Neural progenitor cell (in vitro differentiated cells): Measurements from ENCODE around the gene KLHL30. TPM values are rescaled to one million over a fixed set of nuclear protein-coding genes. Genes with fewer than 3 reads are reported as not detected.

Experiments used
- DNase-seq: peaks from one replicate; pipeline ENCODE4 v3.0.0-alpha.2; 2016; ENCODE audit warnings: low spot score
- H2AFZ ChIP-seq: fragments of 200-600 bp; sonication (generic); replicated peaks from 2 replicates; pipeline ENCODE4 v1.6.1; 2016; ENCODE audit warnings: antibody characterized with exemption
- H3F3A ChIP-seq: fragments of 200-600 bp; sonication (generic); 2 replicates; pipeline ENCODE4 v1.6.1; 2016; ENCODE audit warnings: antibody characterized with exemption, low read depth
- H3K27ac ChIP-seq: fragments of 200-600 bp; sonication (generic); 2 replicates; pipeline ENCODE4 v1.5.1; 2016; ENCODE audit warnings: mild to moderate bottlenecking
- H3K27me3 ChIP-seq: fragments of 200-600 bp; sonication (generic); 2 replicates; pipeline ENCODE4 v1.6.1; 2016; ENCODE audit warnings: mild to moderate bottlenecking, moderate library complexity
- H3K36me3 ChIP-seq: fragments of 200-600 bp; sonication (generic); 2 replicates; pipeline ENCODE4 v1.5.1; 2016
- H3K4me1 ChIP-seq: fragments of 200-600 bp; sonication (generic); 2 replicates; pipeline ENCODE4 v1.6.1; 2016; ENCODE audit warnings: mixed run types
- H3K4me2 ChIP-seq: fragments of 200-600 bp; sonication (generic); 2 replicates; pipeline ENCODE4 v1.6.1; 2016
- H3K4me3 ChIP-seq: fragments of 200-600 bp; sonication (generic); 2 replicates; pipeline ENCODE4 v1.5.1; 2016
- H3K79me2 ChIP-seq: fragments of 200-600 bp; sonication (generic); 2 replicates; pipeline ENCODE4 v1.6.1; 2016; ENCODE audit warnings: low read depth
- H3K9ac ChIP-seq: fragments of 200-600 bp; sonication (generic); 2 replicates; pipeline ENCODE4 v1.6.1; 2016
- H3K9me3 ChIP-seq: fragments of 200-600 bp; sonication (generic); 2 replicates; pipeline ENCODE4 v1.5.1; 2016; ENCODE audit warnings: low read depth
- H4K20me1 ChIP-seq: fragments of 200-600 bp; sonication (generic); 2 replicates; pipeline ENCODE4 v1.6.1; 2016; ENCODE audit warnings: low read depth
- H3K27ac Mint-ChIP-seq: 3 replicates; pipeline ENCODE4 v1.8.0; 2021; ENCODE audit warnings: mixed read lengths
- H3K27me3 Mint-ChIP-seq: 2 replicates; pipeline ENCODE4 v1.8.0; 2022; ENCODE audit warnings: low read depth, mild to moderate bottlenecking, inconsistent platforms, moderate library complexity, mixed read lengths; ENCODE audit not compliant: insufficient read depth
- H3K36me3 Mint-ChIP-seq: 3 replicates; pipeline ENCODE4 v1.8.0; 2021; ENCODE audit warnings: mixed read lengths
- H3K4me1 Mint-ChIP-seq: 3 replicates; pipeline ENCODE4 v1.8.0; 2021; ENCODE audit warnings: mixed read lengths
- H3K4me3 Mint-ChIP-seq: 3 replicates; pipeline ENCODE4 v1.8.0; 2021; ENCODE audit warnings: mild to moderate bottlenecking, moderate library complexity, mixed read lengths
- H3K9me3 Mint-ChIP-seq: 3 replicates; pipeline ENCODE4 v1.8.0; 2020; ENCODE audit warnings: mixed read lengths
- EZH2 ChIP-seq: fragments of 200-600 bp; sonication (generic); IDR thresholded peaks from 2 replicates; pipeline ENCODE4 v1.6.1; 2017; ENCODE audit warnings: antibody characterized with exemption, mild to moderate bottlenecking, moderate library complexity
- EZH2phosphoT487 ChIP-seq: fragments of 200-600 bp; sonication (generic); IDR thresholded peaks from 2 replicates; pipeline ENCODE4 v1.6.1; 2017; ENCODE audit warnings: antibody characterized with exemption
- total RNA-seq: library from RNA; depleted of rRNA; stranded (reverse); fragments of >200 nt; gene quantifications from 2 replicates; pipeline ENCODE4 v1.2.3, GENCODE V29; 2015; ENCODE audit warnings: low replicate concordance
- TF ChIP-seq, protein P1 (sequence below): fragments of 200-600 bp; sonication (generic); IDR thresholded peaks from 2 replicates; pipeline ENCODE4 v1.5.1; 2017; ENCODE audit warnings: antibody characterized with exemption, mild to moderate bottlenecking

KLHL30 gene
- total RNA-seq, 1 donor from 2014 or later = not detected

GRCh38 chr2:238128534-238129001 lies 9.9 kb upstream of the KLHL30 start:
- Mint-ChIP-seq H3K4me3 (no peak overlapping the region), H3K9me3 (no peaks in the 10 kb centered on the region), H3K27me3 (no peaks in the 10 kb centered on the region), H3K27ac (no peak overlapping the region), H3K36me3 (no peaks in the 10 kb centered on the region), H3K4me1 (no peaks in the 10 kb centered on the region)
- TF ChIP-seq EZH2 = no peak
- TF ChIP-seq, protein P1, sequence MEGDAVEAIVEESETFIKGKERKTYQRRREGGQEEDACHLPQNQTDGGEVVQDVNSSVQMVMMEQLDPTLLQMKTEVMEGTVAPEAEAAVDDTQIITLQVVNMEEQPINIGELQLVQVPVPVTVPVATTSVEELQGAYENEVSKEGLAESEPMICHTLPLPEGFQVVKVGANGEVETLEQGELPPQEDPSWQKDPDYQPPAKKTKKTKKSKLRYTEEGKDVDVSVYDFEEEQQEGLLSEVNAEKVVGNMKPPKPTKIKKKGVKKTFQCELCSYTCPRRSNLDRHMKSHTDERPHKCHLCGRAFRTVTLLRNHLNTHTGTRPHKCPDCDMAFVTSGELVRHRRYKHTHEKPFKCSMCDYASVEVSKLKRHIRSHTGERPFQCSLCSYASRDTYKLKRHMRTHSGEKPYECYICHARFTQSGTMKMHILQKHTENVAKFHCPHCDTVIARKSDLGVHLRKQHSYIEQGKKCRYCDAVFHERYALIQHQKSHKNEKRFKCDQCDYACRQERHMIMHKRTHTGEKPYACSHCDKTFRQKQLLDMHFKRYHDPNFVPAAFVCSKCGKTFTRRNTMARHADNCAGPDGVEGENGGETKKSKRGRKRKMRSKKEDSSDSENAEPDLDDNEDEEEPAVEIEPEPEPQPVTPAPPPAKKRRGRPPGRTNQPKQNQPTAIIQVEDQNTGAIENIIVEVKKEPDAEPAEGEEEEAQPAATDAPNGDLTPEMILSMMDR = no peak
- TF ChIP-seq EZH2phosphoT487 = no peak
- Histone ChIP-seq H3K27me3 (no peaks in the 10 kb centered on the region), H3K4me2 (no peak overlapping the region), H3K27ac (no peak overlapping the region), H3K9me3 (no peaks in the 10 kb centered on the region), H3K79me2 (no peaks in the 10 kb centered on the region), H3K4me1 (no peaks in the 10 kb centered on the region), H3K4me3 (no peak overlapping the region), H3K36me3 (no peaks in the 10 kb centered on the region), H3F3A (peaks cover 9% of the 10 kb centered on the region), H3K9ac (no peak overlapping the region), H4K20me1 (no peaks in the 10 kb centered on the region), H2AFZ (no peak overlapping the region)
- no peak for DNase-seq

- H3K79me2 ChIP-seq = no peaks in the 10 kb centered on the region
- H3K4me1 ChIP-seq = no peaks in the 10 kb centered on the region
- peak overlapping the region; percentile 36 for H3K27ac Mint-ChIP-seq
- no peaks in the 10 kb centered on the region for H3K36me3 Mint-ChIP-seq
- H4K20me1 ChIP-seq = no peaks in the 10 kb centered on the region
- peaks cover 9% of the 10 kb centered on the region for H3F3A ChIP-seq
- no peak overlapping the region for H3K9ac ChIP-seq
- no peak overlapping the region for H3K4me2 ChIP-seq
- H2AFZ ChIP-seq = no peak overlapping the region
- no peak overlapping the region for H3K4me3 ChIP-seq
- H3K9me3 ChIP-seq = no peaks in the 10 kb centered on the region
- no peak for TF ChIP-seq EZH2
- TF ChIP-seq EZH2phosphoT487 = no peak
- TF ChIP-seq, protein P1 = no peak
- no peak for DNase-seq
- no peak overlapping the region for H3K27ac ChIP-seq
- H3K4me3 Mint-ChIP-seq = no peak overlapping the region
- no peaks in the 10 kb centered on the region for H3K9me3 Mint-ChIP-seq
- no peaks in the 10 kb centered on the region for H3K27me3 Mint-ChIP-seq
- no peaks in the 10 kb centered on the region for H3K36me3 ChIP-seq
- H3K4me1 Mint-ChIP-seq = no peaks in the 10 kb centered on the region
- H3K27me3 ChIP-seq = no peaks in the 10 kb centered on the region
Observed at GRCh38 chr2:238129166-238130010, 9.1 kb upstream of the KLHL30 start.

DNA sequence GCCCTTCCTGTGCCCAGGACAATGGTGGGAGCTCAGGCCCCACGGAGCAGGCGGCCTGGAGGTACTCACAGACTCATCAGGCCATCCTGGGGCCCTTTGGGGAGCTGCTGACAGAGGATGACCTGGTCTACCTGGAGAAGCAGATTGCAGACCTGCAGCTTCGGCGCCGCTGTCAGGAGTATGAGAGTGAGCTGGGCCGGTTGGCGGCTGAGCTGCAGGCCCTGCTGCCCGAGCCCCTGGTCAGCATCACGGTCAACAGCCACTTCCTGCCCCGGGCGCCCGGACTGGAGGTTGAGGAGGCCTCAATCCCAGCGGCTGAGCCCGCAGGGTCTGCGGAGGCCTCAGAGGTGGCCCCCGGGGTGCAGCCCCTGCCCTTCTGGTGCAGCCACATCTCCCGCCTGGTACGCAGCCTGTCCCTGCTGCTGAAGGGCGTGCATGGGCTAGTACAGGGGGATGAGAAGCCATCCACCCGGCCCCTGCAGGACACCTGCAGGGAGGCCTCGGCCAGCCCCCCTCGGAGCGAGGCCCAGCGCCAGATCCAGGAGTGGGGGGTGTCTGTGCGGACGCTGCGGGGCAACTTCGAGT lies 8.3 kb upstream of the KLHL30 start:
- Histone ChIP-seq H3K79me2 (no peaks in the 10 kb centered on the region), H3K4me1 (no peaks in the 10 kb centered on the region), H3F3A (peaks cover 9% of the 10 kb centered on the region), H3K36me3 (no peaks in the 10 kb centered on the region), H2AFZ (no peak overlapping the region), H4K20me1 (no peaks in the 10 kb centered on the region), H3K9ac (no peak overlapping the region), H3K27me3 (no peaks in the 10 kb centered on the region), H3K9me3 (no peaks in the 10 kb centered on the region), H3K27ac (no peak overlapping the region), H3K4me2 (no peak overlapping the region), H3K4me3 (no peak overlapping the region)
- Mint-ChIP-seq H3K4me3 (no peak overlapping the region), H3K4me1 (no peaks in the 10 kb centered on the region), H3K9me3 (no peaks in the 10 kb centered on the region), H3K27ac (peak overlapping the region; percentile 19), H3K36me3 (no peaks in the 10 kb centered on the region), H3K27me3 (no peaks in the 10 kb centered on the region)
- TF ChIP-seq EZH2 = no peak
- no peak for TF ChIP-seq EZH2phosphoT487
- TF ChIP-seq, protein P1 = no peak
- DNase-seq = no peak
